IPS-NIHi7 (cell line): Measurements from ENCODE around the gene ASCC2.
"Not testable (repeated sequence)": the region's sequence is repeated elsewhere in the genome, so short reads cannot be mapped to it uniquely, and the experiment has no call there.

Experiments used
- DNase-seq: peaks from one replicate; pipeline ENCODE4 v3.0.0; 2012; ENCODE audit warnings: mixed read lengths; ENCODE audit errors: extremely low spot score

Gene ASCC2, protein sequence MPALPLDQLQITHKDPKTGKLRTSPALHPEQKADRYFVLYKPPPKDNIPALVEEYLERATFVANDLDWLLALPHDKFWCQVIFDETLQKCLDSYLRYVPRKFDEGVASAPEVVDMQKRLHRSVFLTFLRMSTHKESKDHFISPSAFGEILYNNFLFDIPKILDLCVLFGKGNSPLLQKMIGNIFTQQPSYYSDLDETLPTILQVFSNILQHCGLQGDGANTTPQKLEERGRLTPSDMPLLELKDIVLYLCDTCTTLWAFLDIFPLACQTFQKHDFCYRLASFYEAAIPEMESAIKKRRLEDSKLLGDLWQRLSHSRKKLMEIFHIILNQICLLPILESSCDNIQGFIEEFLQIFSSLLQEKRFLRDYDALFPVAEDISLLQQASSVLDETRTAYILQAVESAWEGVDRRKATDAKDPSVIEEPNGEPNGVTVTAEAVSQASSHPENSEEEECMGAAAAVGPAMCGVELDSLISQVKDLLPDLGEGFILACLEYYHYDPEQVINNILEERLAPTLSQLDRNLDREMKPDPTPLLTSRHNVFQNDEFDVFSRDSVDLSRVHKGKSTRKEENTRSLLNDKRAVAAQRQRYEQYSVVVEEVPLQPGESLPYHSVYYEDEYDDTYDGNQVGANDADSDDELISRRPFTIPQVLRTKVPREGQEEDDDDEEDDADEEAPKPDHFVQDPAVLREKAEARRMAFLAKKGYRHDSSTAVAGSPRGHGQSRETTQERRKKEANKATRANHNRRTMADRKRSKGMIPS

DNA sequence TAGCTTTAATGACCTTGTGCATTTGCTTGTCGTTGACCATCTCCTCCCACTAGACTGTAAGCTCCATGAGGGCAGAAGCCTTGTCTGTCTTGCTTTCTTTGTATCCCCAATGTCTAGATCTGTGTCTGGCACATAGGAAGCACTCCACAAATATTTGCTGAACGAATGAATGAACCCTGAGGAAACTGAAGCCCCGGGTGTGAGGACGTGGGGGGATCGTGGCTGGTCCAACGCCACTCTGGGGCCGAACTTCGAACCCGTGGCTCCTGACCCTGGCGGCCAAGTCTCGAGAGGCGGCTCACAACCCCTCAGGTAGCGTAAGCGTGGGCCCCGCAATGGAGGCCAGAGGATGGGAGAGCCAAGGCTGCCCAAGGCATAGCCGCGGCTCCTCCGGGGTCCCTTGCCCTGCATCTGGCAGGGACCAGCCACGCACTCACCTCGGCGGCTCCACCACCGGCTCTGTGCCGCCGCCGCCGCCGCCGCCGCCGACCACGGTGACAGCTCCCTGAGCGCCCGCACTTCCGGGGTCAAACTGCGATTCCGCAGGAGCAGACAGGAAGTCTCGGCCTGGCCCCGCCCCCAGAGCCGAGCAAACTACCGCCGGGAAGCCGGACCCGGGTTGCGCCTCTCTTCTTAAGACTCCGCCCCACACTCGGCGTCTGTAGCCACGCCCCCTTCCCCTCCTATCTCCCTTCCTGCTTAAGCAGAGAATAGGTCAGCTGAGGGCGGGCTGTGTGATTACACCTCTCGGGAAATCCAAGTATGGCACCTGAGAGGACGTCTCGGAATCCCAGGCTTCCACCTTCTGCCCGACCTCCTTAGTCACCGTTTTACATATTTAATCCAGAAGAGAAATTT is at the start of gene ASCC2:
ASCC2 (minus strand) TSS at position 534 of the 858 bp plus-strand sequence. CDS start 5,949 bp downstream, outside the sequence.
- DNase-seq = peak; percentile 100

DNA sequence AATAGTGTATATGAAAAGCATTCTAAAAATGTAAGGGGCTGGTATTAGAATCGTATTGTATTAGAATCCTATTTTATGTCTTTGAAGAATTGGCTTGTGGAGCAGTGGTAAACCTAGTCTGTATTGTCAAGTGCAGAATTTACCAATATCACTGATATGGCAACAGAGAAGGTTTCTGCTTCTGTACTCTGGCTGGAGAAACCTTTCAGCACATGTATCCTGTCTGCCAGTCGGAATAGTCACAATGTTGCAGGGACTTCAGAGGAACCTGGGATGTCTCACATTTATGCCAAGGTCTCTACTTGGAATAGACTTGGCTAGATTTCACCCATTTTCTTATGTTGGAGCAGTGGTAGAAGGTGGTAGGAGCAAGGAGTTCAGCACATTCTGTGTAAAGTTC is 49.3 kb upstream of the ASCC2 start:
- no peak for DNase-seq

DNA sequence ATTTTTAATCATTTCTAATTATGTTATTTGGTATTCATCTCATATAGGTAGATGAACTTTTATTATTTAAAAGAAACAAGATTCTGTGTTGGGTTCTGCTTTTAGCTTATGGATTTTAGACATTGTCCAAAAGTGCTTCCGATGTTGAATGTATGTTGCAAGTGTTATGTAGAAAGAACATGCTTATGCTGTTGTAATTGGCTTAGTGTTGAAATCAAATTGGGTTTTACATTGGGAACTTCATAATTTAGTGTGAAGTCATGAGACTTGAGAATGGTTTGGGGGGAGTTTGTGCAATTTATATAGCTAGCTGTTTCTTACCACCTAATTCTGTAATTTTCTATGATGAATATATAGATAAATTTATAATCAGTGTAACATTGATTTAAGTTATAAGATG is 48.5 kb upstream of the ASCC2 start:
- DNase-seq = no peak

DNA sequence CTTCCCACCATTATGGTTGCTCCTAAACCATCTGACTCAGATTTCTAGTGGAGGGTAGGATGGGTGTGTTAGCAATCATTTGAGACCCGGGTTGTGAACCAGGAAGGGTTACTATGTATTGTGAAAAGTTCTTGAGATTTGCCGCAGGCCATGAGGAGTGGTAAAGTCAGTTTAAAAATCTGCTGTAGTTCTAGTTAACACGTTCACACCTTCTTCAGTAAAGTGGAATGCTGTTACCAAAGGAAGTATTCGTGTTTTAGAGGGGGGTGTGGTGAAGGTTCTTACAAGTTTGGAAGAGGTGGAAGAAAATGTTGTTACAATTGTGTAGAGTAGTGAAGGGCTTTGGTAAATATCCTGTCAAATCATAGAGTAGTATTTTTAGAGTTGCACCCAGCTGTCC is 47.5 kb upstream of the ASCC2 start:
- DNase-seq = no peak

DNA sequence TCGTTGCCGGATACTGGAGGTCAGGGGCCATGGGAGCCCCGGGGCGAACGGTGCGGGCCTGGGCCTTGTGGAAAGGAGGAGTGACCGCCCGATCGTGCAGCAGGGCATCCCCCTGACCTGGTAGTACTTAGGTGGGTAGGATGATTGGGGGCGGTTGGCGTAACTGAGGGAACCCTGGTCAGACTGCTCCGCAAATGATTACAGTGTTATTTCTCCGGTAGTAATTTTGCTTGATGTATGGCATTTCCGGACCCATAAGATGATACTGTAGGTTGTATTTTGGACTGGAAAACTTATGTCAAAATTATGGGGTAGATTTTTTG is 45.7 kb upstream of the ASCC2 start:
- no peak for DNase-seq

DNA sequence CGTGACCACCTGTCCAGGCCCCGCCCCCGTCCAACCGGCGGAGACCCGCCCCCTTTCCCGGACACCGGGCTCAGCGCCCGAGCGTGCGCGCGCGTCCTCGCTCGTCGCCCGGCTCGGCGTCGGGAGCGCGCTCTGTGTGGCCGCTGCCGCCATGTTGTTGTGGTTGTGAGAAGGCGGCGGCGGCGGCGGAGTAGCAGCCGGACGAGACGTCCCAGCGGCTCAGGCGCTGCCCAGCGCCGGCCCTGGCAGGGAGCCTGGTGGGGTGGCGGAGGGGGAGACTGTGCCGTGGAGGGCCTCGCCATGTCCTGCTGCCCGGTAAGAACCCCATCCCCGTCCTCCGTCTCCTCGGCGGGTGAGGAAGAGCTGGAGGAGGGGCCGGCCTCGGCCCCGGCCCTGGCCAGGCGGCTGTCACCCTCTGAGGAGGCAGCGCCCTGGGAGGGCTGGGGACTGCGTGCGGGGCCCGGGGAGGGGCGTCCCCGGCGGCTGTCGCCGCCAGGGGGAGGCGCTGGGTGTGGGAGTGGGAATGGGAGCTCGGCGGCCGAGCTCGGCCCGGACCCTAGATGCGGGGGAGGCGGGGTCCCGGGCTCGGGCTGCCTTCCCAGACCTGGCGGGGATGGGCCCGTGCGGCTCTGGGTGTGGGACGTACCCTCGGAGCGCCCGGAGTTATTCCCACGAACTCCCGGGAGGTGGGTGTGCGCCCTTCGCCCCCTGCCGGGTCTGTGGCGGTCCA is 45.1 kb upstream of the ASCC2 start, which contains the start of gene MTMR3:
MTMR3 (plus strand) TSS at position 130 of the 730 bp plus-strand sequence. CDS start 87,886 bp downstream, outside the sequence.
- DNase-seq = peak; percentile 75

DNA sequence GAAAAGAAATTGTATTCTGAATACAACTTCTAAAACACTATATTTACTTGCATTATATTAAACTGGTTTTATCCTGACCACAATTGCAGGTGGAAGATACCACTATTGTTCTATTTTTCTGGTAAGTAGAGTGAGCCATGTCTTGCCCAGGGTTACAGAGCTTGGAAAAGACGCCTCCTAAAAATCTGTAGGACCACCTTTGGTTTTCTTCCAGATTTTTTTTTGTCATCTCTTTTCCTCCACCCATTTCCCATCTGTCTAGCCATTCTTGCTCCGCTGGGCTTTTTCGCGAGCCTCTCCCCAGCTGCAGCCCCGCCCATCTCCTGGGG is 44.6 kb upstream of the ASCC2 start:
- DNase-seq = no peak

DNA sequence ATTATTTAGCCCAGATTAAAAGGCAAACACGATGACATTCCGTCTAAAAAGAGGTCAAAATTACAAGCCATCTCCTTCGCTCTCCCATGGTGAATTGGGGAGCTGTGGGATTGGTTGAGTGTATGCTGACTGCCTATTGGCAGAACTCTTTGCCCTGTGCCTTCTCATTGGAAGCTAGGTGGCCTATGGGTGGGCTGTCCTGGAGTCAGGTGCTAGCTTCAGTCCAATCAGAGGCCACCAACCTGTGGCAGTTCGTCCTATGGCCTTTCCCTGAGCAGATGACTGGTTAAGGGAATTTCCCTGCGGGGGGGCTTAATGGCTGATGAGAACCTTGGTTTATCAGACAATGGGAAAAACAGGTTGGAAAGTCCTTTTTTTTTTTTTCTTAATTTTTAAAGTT is 41.7 kb upstream of the ASCC2 start:
- peak; percentile 27 for DNase-seq

DNA sequence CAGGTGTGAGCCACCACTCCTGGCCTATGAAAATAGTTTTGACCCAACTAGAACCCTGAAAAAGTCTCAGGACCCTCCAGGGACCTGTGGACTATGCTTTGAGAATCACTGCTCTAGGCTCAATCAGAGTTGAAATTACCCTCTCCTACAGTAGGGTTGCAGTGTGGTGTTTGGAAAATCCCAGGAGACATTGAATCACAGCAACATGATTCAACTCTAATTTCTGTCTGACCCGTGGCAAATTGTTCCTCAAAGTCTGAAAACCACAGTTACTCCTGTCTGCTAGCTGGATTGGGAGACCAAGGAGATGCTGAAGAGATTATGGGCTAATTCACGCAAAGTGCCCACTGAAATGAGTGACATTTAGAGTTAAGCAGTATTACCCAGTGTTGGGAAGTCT is 39.5 kb upstream of the ASCC2 start:
- DNase-seq = no peak

DNA sequence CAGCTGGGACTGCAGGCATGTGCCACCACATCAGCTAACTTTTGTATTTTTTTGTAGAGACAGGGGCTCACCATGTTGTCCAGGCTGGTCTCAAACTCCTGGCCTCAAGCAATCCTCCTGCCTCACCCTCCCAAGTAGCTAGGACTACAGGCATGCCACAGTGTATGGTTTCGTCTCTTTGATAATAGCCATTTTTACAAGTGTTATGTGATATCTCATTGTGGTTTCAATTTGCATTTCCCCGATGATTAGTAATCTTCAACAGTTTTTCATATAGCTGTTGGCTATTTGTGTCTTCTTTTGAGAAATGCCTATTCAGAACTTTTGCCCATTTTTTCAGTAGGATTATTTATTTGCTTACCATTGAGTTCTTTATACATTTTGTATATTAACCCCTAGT is 35.9 kb upstream of the ASCC2 start:
- DNase-seq = no peak

DNA sequence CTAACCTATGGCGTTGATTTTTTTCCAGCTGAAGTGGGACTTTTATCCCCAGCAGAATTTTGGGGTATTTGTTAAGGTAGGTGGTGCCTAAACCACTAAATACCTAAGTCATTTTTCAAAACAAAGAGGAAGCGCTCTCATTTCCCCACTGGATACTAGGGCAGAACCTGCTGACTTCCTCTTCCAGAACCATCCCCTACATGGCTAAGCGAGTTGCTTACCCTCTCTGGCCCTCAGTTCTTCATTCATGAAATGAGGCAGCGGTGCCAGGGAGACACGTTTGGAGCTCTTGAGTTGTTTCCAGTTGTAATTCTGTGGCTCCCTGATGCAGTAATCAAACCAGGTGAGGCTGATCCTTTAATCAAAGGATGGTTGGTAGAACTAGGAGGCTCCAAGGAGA is 34.9 kb upstream of the ASCC2 start:
- no peak for DNase-seq

DNA sequence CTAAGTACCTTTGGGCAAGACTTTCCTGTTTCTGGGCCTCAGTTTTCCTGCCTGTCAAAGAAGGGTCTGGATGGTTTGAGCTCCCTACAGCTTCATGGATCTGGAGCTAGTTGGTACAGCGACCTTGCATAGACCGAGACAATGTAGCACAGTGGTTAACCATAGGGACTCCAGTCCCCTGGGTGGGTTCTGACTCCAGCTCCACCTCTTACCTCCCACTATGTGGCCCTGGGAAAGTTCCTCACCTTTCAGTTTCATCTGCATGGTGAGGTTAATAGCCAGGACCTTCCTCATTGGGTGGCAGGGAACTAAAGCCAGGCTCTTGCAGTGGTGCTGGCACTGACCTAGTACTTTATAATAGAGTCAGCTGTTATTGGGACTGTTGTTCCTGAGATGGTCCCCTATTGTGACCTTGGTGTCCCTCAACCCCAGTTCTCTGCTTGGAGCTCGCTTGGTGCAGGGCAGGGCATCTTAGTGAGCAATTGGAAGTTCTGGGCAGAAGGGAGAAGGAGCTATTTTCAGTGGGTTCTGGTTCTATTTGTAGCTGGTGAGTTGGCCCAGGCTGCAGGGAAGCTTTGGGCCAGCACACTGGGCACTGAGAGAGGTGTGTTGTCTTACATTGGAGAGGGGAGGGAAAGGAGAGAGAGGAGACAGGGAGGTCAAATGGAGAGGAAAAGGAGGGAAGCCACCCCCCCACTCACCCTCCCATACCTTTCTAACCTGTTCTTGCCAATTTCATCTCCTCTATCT is 34.2 kb upstream of the ASCC2 start:
- peak; percentile 42 for DNase-seq

DNA sequence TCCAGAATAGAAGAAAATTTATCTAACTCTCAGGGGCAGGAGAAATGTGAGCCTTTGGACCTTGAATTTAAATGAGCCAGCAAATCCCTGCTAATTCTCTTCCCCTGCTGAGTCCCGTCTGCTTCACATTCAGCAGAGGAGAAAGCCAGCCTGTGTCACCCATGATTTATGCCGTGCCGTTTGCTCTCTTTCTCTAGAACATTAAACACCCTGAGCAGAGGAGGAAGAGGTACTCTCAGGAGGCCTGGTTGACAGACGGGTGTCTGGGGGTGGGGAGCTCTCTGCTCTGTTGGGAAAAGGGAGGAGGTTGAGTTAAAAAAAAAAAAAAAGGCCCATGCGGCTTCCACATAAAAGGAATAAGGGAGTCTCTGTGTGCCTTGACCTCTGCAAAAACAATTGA is 33.6 kb upstream of the ASCC2 start:
- DNase-seq = peak; percentile 22

DNA sequence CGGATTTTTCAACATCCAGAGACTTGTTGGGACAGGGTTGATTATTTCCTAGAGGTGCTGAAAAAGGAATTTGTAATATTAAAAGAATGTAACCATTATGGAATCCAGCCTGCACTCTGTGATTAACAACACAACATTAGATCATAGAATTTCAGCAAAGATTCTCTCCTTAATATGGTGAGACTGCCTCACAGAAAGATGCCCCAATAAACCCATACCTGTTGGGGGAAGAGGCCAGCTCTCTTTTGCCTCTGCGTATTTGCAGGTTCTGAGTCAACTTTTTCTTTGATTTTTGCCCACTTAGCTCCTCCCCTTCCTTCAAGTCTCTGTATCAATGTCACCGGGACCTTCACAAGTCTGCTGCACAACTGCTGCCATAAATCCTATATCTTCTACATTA is 32.5 kb upstream of the ASCC2 start:
- no peak for DNase-seq

DNA sequence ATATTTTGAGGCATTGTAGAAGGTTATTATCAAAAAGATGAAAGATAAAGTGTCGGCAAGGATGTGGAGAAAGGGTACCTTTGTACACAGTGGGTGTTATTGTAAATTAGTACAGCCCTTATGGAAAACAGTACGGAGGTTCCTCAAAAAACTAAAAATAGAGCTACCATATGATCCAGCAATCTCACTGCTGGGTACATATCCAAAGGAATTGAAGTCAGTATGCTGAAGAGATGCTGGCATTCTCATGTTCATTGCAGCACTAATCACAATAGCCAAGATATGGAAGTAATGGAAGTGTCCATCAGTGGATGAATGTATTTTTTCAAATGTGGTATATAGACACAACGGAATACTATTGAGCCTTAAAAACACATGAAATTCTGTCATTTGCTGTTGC is 29.8 kb upstream of the ASCC2 start:
- DNase-seq = no peak

DNA sequence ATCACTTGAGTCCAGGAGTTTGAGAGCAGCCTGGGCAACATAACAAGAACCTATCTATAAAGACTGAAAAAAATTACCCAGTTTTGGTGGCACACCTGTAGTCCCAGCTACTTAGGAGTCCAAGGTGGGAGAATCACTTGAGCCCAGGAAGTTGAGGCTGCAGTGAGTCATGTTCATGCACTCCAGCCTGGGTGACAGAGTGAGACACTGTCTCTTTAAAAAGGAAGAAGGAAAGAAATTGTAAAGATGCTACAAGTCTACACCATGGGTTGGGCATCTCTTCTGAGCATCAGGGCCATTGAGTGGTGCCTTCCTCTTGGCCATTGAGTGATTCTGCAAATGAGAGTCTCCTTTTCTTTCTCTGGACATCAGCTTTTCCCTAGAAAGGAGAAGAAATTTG is 29.2 kb upstream of the ASCC2 start:
- DNase-seq = no peak

DNA sequence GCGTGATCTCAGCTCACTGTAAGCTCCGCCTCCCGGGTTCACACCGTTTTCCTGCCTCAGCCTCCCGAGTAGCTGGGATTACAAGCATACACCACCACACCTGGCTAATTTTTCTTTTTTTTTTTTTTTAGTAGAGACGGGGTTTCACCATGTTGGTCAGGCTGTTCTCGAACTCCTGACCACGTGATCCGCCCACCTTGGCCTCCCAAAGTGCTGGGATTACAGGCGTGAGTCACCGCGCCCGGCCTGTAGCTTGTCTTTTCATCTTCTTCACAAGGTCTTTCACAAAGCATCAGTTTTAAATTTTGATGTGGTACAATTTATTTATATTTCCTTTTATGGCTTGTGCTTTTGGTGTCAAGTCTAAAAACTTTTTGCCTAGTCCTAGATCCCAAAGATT is 27.5 kb upstream of the ASCC2 start:
- not testable (repeated sequence) for DNase-seq

DNA sequence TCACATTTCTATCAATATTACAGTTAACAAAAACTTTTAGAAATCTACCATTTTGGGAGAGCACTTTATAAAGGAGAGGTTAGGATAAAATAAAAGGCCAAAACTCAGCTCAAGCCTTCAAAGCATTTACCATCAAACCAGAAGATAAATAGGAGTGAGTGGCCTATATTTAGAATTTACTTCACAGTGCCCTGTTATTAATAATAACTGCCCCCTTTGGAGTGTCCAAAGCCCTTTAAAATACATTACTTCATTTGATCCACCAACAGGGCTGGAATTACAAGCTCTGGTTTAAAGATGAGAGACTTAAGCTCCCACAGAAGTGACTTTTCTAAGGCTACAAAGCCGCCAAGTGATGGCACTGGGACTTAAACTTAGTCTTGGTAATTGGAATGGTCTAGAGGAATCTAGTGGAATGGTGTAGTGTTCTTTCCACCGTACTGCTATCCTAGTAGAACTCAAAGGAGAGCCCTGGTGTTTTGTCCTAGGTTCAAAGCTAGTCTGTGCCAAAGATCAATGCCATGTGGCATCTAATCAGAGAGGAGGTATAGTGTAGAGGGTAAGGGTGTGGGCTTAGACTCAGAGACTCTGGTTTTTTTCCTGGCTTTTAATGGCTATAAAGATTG is 23.7 kb upstream of the ASCC2 start:
- DNase-seq = no peak

DNA sequence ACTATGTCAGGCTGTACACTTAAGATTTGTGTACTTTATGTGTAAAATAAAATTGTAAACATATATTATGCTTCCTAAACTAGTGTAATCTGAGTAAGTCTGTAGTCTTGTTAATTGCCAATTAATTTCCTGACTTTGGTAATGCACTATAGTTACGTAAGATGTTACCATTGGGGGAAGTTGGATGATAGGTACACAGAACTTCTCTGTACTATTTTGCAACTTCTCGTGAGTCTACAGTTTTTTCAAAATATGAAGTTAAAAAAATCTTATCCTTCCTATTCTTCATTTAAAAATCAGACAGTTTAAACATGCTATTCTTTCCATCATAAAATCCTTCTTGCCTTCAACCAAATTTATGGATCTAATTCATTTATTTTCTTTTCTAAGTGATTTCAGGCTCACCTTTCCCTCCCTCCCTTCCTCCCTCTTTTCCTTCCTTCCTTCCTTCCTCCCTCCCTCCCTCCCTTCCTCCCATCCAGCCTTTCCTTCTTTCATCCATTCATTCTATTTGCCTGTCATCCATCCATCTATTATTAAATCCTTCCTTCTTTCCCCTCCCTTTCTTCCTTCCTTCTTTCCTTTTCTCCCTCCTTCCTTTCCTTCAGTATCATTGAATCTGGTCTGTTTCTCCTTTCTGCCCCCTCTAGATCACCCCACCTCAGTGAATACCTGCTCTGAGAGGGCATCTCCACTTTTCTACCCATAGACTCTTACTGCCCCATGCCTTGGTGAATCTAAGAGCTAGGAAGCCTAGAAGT is 22.1 kb upstream of the ASCC2 start:
- DNase-seq = no peak

DNA sequence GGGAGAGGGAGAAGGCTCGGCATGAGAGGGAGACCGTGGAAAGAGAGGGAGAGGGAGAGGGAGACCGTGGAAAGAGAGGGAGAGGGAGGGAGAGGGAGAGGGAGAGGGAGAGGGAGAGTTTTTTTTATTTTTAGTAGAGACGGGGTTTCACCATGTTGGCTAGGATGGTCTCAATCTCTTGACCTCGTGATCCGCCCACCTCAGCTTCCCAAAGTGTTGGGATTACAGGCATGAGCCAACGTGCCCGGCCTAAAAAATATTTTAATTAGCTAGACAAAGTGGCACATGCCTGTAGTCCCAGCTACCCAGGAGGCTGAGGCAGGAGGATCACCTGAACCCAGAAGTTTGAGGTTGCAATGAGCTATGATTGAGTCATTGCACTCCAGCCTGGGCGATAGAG is 21.0 kb upstream of the ASCC2 start:
- DNase-seq = not testable (repeated sequence)
